HepG2 (cell line): Measurements from ENCODE around the gene FNIP2. TPM values are rescaled to one million over a fixed set of nuclear protein-coding genes. Genes with fewer than 3 reads are reported as not detected.

Experiments
- ATAC-seq: fragments of 200-7000 bp; cut with Tn5 transposase; 3 replicates; pipeline ENCODE4 v1.9.1; 2020; ENCODE audit warnings: mild to moderate bottlenecking, moderate library complexity
- BruUV-seq: library from RNA; stranded (reverse); fragments of 400-500 nt; replicated peaks from 2 replicates; lab custom pipeline; 2021; lab: Mats Ljungman, UMichigan
- CTCF ChIA-PET: fragments of 300-600 bp; formaldehyde crosslinking; extraction: SDS; loops from one replicate; lab custom pipeline; 2021; ENCODE audit warnings: low total read pairs, inconsistent platforms, low intra/inter-chr PET ratio; lab: Yijun Ruan, JAX
- POLR2A ChIA-PET: fragments of 350-600 bp; sonication (Branson Sonifier 250); formaldehyde crosslinking; loops from one replicate; lab custom pipeline; 2020; ENCODE audit warnings: antibody characterized with exemption, inconsistent platforms; lab: Yijun Ruan, JAX
- DNase-seq: peaks from one replicate; pipeline ENCODE4 v3.0.0-alpha.2; 2015; ENCODE audit warnings: low spot score
- FAIRE-seq: peaks from 3 replicates; lab custom pipeline; 2011; peaks lifted over from hg19 to GRCh38; lab: Jason Lieb, UNC
- H2AFZ ChIP-seq: one replicate; pipeline ENCODE4 v1.6.1; 2011; ENCODE audit warnings: low read length, inconsistent platforms
- H3K27ac ChIP-seq: fragments of 300-600 bp; 3 replicates; pipeline ENCODE4 v1.8.0; 2011; ENCODE audit warnings: mixed run types, mild to moderate bottlenecking, mixed read lengths, low read length, inconsistent platforms; ENCODE audit not compliant: insufficient read depth; ENCODE audit errors: extremely low read length
- H3K27me3 ChIP-seq, 2 experiments: fragments of 200-600 bp in 1 of 2; 2 replicates in 1 of 2; 3 replicates in 1 of 2; pipeline versions ENCODE4 v1.6.0 to v1.8.0; 2011; ENCODE audit warnings: low read length in 2 of 2, mild to moderate bottlenecking in 2 of 2, moderate library complexity in 2 of 2, inconsistent platforms in 1 of 2; ENCODE audit not compliant: insufficient read depth in 2 of 2, control insufficient read depth in 1 of 2
- H3K36me3 ChIP-seq, 2 experiments: fragments of 200-600 bp in 1 of 2; replicated peaks in 1 of 2; 2 replicates in 1 of 2; 3 replicates in 1 of 2; pipeline versions ENCODE4 v1.5.1 to v1.8.0; 2011; ENCODE audit warnings: low read length in 2 of 2, inconsistent platforms in 1 of 2; ENCODE audit not compliant: insufficient read depth in 2 of 2, control insufficient read depth in 1 of 2
- H3K4me1 ChIP-seq: 2 replicates; pipeline ENCODE4 v1.5.1; 2012; ENCODE audit warnings: low read length, inconsistent platforms; ENCODE audit not compliant: insufficient read depth
- H3K4me2 ChIP-seq: 2 replicates; pipeline ENCODE4 v1.6.0; 2011; ENCODE audit warnings: low read depth, low read length, inconsistent platforms
- H3K4me3 ChIP-seq, 3 experiments: fragments of 200-600 bp in 1 of 3; sonication (generic), shearing (Covaris generic) in 1 of 3; replicated peaks in 1 of 3; 2 replicates each; pipeline ENCODE4 v1.5.1; 2011 to 2016; ENCODE audit warnings: low read length in 3 of 3, inconsistent platforms in 2 of 3, low read depth in 2 of 3, mild to moderate bottlenecking in 2 of 3, control low read depth in 1 of 3, mixed read lengths in 1 of 3; ENCODE audit not compliant: insufficient read depth in 1 of 3
- H3K79me2 ChIP-seq: one replicate; pipeline ENCODE4 v1.6.1; 2011; ENCODE audit warnings: low read length, inconsistent platforms; ENCODE audit not compliant: insufficient read depth
- H3K9ac ChIP-seq: 2 replicates; pipeline ENCODE4 v1.6.0; 2011; ENCODE audit warnings: mild to moderate bottlenecking, low read depth, low read length, inconsistent platforms; ENCODE audit not compliant: insufficient read depth
- H3K9me3 ChIP-seq: 2 replicates; pipeline ENCODE4 v1.5.1; 2012; ENCODE audit warnings: mild to moderate bottlenecking, low read length
- H4K20me1 ChIP-seq: 2 replicates; pipeline ENCODE4 v1.6.0; 2011; ENCODE audit warnings: inconsistent platforms, mild to moderate bottlenecking, low read length, moderate library complexity; ENCODE audit not compliant: insufficient read depth
- NAIF1 ChIP-seq: sonication (generic); formaldehyde crosslinking; IDR thresholded peaks from 2 replicates; pipeline ENCODE4 v1.5.0; 2020; ENCODE audit warnings: mild to moderate bottlenecking, missing genetic modification reagents, borderline replicate concordance
- SNAPC2 ChIP-seq: sonication (generic); formaldehyde crosslinking; IDR thresholded peaks from 2 replicates; pipeline ENCODE4 v1.8.1; 2022; ENCODE audit warnings: mild to moderate bottlenecking, missing genetic modification reagents
- ZFYVE20 ChIP-seq: sonication (generic); formaldehyde crosslinking; IDR thresholded peaks from 2 replicates; pipeline ENCODE4 v1.8.0; 2023; ENCODE audit warnings: low read depth, mild to moderate bottlenecking, moderate library complexity, missing genetic modification reagents, borderline replicate concordance
- ZNF660 ChIP-seq: sonication (generic); formaldehyde crosslinking; IDR thresholded peaks from 2 replicates; pipeline ENCODE4 v1.5.1; 2020; ENCODE audit warnings: mild to moderate bottlenecking, low read depth, missing genetic modification reagents, borderline replicate concordance
- WGBS: methylation state at CpG from one replicate; pipeline ENCODE4 v1.1.6; 2017; ENCODE audit warnings: low lambda C conversion rate; 5-methylcytosine and 5-hydroxymethylcytosine counted together
- in situ Hi-C: cut with HindIII; loops from 2 replicates; pipeline ENCODE4 v1.10.0; 2017; ENCODE audit warnings: low pct_unique_long_range_greater_than_20kb; ENCODE audit not compliant: extremely low pct_ligation_motif_present
- intact Hi-C: fragments of 100-400 bp; cut with micrococcal nuclease; formaldehyde crosslinking; loops from one replicate; pipeline ENCODE4 v1.10.0; 2022; ENCODE audit not compliant: unreplicated experiment
- polyA plus RNA-seq, 8 experiments: library from polyadenylated mRNA; depleted of rRNA in 3 of 8; stranded (reverse) in 7 of 8; unstranded in 1 of 8; fragments of >200 nt; fragmentation: Illumina TruSeq in 4 of 8; extraction: Trizol in 4 of 8; gene quantifications; 2 replicates each; pipeline versions ENCODE4 v1.2.1 to v1.2.3, GENCODE V29; 2011 to 2016; ENCODE audit warnings: low read depth in 4 of 8, missing spikeins in 1 of 8, mixed read lengths in 1 of 8; ENCODE audit not compliant: insufficient read depth in 1 of 8
- total RNA-seq, 5 experiments: library from RNA; depleted of rRNA; stranded (reverse); fragments of >200 nt; fragmentation: Illumina TruSeq; extraction: Trizol; gene quantifications; 2 replicates each; pipeline ENCODE4 v1.2.3, GENCODE V29; 2016; ENCODE audit warnings: low read depth in 1 of 5
- TF ChIP-seq, protein P1 (sequence below): sonication (generic); formaldehyde crosslinking; IDR thresholded peaks from 2 replicates; pipeline ENCODE4 v1.4.0; 2020; ENCODE audit warnings: missing genetic modification reagents, mild to moderate bottlenecking, borderline replicate concordance
- TF ChIP-seq, protein P2 (sequence below): sonication (generic); formaldehyde crosslinking; IDR thresholded peaks from 2 replicates; pipeline ENCODE4 v1.4.0; 2020; ENCODE audit warnings: missing genetic modification reagents
- TF ChIP-seq, protein P3 (sequence below): sonication (generic); formaldehyde crosslinking; IDR thresholded peaks from 2 replicates; pipeline ENCODE4 v1.4.0; 2020; ENCODE audit warnings: missing genetic modification reagents
- TF ChIP-seq, protein P4 (sequence below): sonication (generic); formaldehyde crosslinking; IDR thresholded peaks from 2 replicates; pipeline ENCODE4 v1.8.0; 2022; ENCODE audit warnings: low read depth, missing genetic modification reagents

FNIP2 gene
- total and polyA plus RNA-seq, 2 of the 13 experiments (the other 11 are each of a cell fraction or from before 2014, with no cell fraction given): 15.5 to 21.0 TPM

DNA sequence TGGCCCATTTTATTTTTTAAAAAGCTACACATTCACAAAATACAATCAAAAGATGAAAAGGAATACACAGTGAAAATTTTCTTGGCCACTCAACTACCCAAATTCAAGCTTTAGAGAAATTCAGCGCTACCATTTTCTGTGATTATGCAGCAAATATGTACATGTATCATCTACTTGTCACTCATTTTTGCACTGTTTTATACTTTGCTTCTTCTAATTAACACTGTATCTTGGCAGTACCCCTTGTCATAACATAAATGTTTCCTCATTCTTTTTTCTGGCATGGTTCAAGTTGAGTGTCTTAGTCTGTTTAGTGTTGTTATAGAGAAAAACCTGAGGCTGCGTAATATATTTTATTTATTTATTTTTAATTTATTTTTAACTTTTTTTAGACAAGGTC is 30.0 kb upstream of the FNIP2 start:
- FAIRE-seq (no peak), DNase-seq (no peak), ATAC-seq (no peak)
- no TSS peak for BruUV-seq
- no peak overlapping the region for H2AFZ ChIP-seq
- intact Hi-C loops: no loop called here
- no peaks in the 10 kb centered on the region for H4K20me1 ChIP-seq
- POLR2A ChIA-PET: no interaction called here
- 72% methylated on average over 2 of the region's 2 CpGs for WGBS
- no peak overlapping the region for H3K9ac ChIP-seq
- H3K4me1 ChIP-seq: no peaks in the 10 kb centered on the region
- in situ Hi-C loops: loop anchor here (10.0 to 25.0 kb wide), 2 partner anchors 273 to 446 kb away; no protein-coding TSS in a partner anchor
- H3K27ac ChIP-seq: no peak overlapping the region
- TF ChIP-seq, protein P1, sequence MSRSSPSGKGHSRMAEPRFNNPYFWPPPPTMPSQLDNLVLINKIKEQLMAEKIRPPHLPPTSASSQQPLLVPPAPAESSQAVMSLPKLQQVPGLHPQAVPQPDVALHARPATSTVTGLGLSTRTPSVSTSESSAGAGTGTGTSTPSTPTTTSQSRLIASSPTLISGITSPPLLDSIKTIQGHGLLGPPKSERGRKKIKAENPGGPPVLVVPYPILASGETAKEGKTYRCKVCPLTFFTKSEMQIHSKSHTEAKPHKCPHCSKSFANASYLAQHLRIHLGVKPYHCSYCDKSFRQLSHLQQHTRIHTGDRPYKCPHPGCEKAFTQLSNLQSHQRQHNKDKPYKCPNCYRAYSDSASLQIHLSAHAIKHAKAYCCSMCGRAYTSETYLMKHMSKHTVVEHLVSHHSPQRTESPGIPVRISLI: no peak
- TF ChIP-seq SNAPC2 (CRISPR knock-in tag): no peak
- TF ChIP-seq ZFYVE20 (CRISPR knock-in tag): no peak
- TF ChIP-seq ZNF660: no peak
- TF ChIP-seq, protein P2, sequence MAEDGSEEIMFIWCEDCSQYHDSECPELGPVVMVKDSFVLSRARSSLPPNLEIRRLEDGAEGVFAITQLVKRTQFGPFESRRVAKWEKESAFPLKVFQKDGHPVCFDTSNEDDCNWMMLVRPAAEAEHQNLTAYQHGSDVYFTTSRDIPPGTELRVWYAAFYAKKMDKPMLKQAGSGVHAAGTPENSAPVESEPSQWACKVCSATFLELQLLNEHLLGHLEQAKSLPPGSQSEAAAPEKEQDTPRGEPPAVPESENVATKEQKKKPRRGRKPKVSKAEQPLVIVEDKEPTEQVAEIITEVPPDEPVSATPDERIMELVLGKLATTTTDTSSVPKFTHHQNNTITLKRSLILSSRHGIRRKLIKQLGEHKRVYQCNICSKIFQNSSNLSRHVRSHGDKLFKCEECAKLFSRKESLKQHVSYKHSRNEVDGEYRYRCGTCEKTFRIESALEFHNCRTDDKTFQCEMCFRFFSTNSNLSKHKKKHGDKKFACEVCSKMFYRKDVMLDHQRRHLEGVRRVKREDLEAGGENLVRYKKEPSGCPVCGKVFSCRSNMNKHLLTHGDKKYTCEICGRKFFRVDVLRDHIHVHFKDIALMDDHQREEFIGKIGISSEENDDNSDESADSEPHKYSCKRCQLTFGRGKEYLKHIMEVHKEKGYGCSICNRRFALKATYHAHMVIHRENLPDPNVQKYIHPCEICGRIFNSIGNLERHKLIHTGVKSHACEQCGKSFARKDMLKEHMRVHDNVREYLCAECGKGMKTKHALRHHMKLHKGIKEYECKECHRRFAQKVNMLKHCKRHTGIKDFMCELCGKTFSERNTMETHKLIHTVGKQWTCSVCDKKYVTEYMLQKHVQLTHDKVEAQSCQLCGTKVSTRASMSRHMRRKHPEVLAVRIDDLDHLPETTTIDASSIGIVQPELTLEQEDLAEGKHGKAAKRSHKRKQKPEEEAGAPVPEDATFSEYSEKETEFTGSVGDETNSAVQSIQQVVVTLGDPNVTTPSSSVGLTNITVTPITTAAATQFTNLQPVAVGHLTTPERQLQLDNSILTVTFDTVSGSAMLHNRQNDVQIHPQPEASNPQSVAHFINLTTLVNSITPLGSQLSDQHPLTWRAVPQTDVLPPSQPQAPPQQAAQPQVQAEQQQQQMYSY: no peak
- TF ChIP-seq, protein P3, sequence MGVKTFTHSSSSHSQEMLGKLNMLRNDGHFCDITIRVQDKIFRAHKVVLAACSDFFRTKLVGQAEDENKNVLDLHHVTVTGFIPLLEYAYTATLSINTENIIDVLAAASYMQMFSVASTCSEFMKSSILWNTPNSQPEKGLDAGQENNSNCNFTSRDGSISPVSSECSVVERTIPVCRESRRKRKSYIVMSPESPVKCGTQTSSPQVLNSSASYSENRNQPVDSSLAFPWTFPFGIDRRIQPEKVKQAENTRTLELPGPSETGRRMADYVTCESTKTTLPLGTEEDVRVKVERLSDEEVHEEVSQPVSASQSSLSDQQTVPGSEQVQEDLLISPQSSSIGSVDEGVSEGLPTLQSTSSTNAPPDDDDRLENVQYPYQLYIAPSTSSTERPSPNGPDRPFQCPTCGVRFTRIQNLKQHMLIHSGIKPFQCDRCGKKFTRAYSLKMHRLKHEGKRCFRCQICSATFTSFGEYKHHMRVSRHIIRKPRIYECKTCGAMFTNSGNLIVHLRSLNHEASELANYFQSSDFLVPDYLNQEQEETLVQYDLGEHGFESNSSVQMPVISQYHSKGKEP (CRISPR knock-in tag): no peak
- TF ChIP-seq NAIF1 (CRISPR knock-in tag): no peak
- TF ChIP-seq, protein P4, sequence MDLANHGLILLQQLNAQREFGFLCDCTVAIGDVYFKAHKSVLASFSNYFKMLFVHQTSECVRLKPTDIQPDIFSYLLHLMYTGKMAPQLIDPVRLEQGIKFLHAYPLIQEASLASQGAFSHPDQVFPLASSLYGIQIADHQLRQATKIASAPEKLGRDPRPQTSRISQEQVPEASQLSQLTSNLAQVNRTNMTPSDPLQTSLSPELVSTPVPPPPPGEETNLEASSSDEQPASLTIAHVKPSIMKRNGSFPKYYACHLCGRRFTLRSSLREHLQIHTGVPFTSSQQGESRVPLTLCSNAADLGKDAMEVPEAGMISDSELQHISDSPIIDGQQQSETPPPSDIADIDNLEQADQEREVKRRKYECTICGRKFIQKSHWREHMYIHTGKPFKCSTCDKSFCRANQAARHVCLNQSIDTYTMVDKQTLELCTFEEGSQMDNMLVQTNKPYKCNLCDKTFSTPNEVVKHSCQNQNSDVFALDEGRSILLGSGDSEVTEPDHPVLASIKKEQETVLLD: no peak
- no peaks in the 10 kb centered on the region for H3K36me3 ChIP-seq
- no peak overlapping the region for H3K4me2 ChIP-seq
- no peak overlapping the region for H3K4me3 ChIP-seq
- H3K79me2 ChIP-seq: no peaks in the 10 kb centered on the region
- H3K9me3 ChIP-seq: no peaks in the 10 kb centered on the region
- H3K27me3 ChIP-seq: no peaks in the 10 kb centered on the region
- CTCF ChIA-PET: no interaction called here
